ENCODE results near the gene ADCY1.

Gene ADCY1

GRCh38 chr7:45624392-45624760, 50.2 kb downstream of the ADCY1 start:
- no peak for DNase-seq (ENCODE audit: low spot score)

GRCh38 chr7:45625067-45625466, 50.9 kb downstream of the ADCY1 start:
- no peak for DNase-seq (ENCODE audit: low spot score)

- DNase-seq (ENCODE audit: low spot score) = no peak
These were observed 51.7 kb downstream of the ADCY1 start for GRCh38 chr7:45625714-45626440.

- no peak for DNase-seq (ENCODE audit: low spot score)
These were observed 52.6 kb downstream of the ADCY1 start for GRCh38 chr7:45626441-45627430.

GRCh38 chr7:45627691-45628456, 53.7 kb downstream of the ADCY1 start:
- no peak for DNase-seq (ENCODE audit: low spot score)

GRCh38 chr7:45631569-45631968, 57.4 kb downstream of the ADCY1 start:
- DNase-seq (ENCODE audit: low spot score) = no peak

GRCh38 chr7:45636733-45637132, 62.6 kb downstream of the ADCY1 start:
- no peak for DNase-seq (ENCODE audit: low spot score)

- no peak for DNase-seq (ENCODE audit: low spot score)
These were observed 64.7 kb downstream of the ADCY1 start for GRCh38 chr7:45638916-45639315.

- no peak for DNase-seq (ENCODE audit: low spot score)
These were observed 67.9 kb downstream of the ADCY1 start for GRCh38 chr7:45642044-45642443.

- DNase-seq (ENCODE audit: low spot score) = no peak
These were observed 69.5 kb downstream of the ADCY1 start for GRCh38 chr7:45643630-45644029.

- no peak for DNase-seq (ENCODE audit: low spot score)
These were observed 70.1 kb downstream of the ADCY1 start for GRCh38 chr7:45644237-45644636.

GRCh38 chr7:45645141-45645969, 71.2 kb downstream of the ADCY1 start:
- DNase-seq (ENCODE audit: low spot score) = no peak

GRCh38 chr7:45646207-45646821, 72.1 kb downstream of the ADCY1 start:
- no peak for DNase-seq (ENCODE audit: low spot score)

- DNase-seq (ENCODE audit: low spot score) = no peak
These were observed 73.0 kb downstream of the ADCY1 start for GRCh38 chr7:45646996-45647825.

GRCh38 chr7:45647967-45648670, 74.0 kb downstream of the ADCY1 start:
- no peak for DNase-seq (ENCODE audit: low spot score)

GRCh38 chr7:45648671-45648995, 74.5 kb downstream of the ADCY1 start:
- DNase-seq (ENCODE audit: low spot score) = no peak

- DNase-seq (ENCODE audit: low spot score) = no peak
These were observed 75.6 kb downstream of the ADCY1 start for GRCh38 chr7:45649560-45650346.

Data from CD4-positive, alpha-beta T cell treated with Interleukin-15 for 4 hours (primary cell).